AG09309 (cell line): ENCODE data around the gene NMU.
"Not testable (repeated sequence)": the region's sequence is repeated elsewhere in the genome, so short reads cannot be mapped to it uniquely, and the experiment has no call there.

ENCODE experiments used
- DNase-seq: peaks from one replicate; pipeline ENCODE4 v3.0.0-alpha.2; 2010; ENCODE audit warnings: low read depth
- H3K4me3 ChIP-seq: 2 replicates; pipeline ENCODE4 v1.5.1; 2011; ENCODE audit warnings: mild to moderate bottlenecking, low read depth, low read length, moderate library complexity; ENCODE audit not compliant: control insufficient read depth
- CTCF ChIP-seq: IDR thresholded peaks from 2 replicates; pipeline ENCODE4 v1.5.1; 2011; ENCODE audit warnings: mild to moderate bottlenecking, low read depth, low read length, inconsistent platforms; ENCODE audit not compliant: insufficient read depth, control insufficient read depth; ENCODE audit errors: missing control alignments

The NMU gene

GRCh38 chr4:55571806-55572205 lies 64.3 kb downstream of the NMU start:
- H3K4me3 ChIP-seq: no peak overlapping the region
- no peak for DNase-seq
- no peak for TF ChIP-seq CTCF

- no peak for TF ChIP-seq CTCF
- no peak for DNase-seq
Observed at GRCh38 chr4:55568905-55569504, 67.1 kb downstream of the NMU start.

GRCh38 chr4:55561889-55562288 lies 74.2 kb downstream of the NMU start:
- no peak overlapping the region for H3K4me3 ChIP-seq
- TF ChIP-seq CTCF: no peak
- DNase-seq: no peak

More at GRCh38 chr4:55568905-55569504, 67.1 kb downstream of the NMU start:
- no peak overlapping the region for H3K4me3 ChIP-seq

GRCh38 chr4:55560096-55560495 lies 76.0 kb downstream of the NMU start:
- H3K4me3 ChIP-seq: no peak overlapping the region
- no peak for TF ChIP-seq CTCF
- DNase-seq: no peak

- no peak for DNase-seq
- peak; percentile 51 for TF ChIP-seq CTCF
- H3K4me3 ChIP-seq: no peak overlapping the region
Observed at GRCh38 chr4:55554453-55555030, 81.6 kb downstream of the NMU start.

- DNase-seq: peak; percentile 44
- TF ChIP-seq CTCF: no peak
- H3K4me3 ChIP-seq: peak overlapping the region; percentile 28
Observed at GRCh38 chr4:55553441-55554201, 82.5 kb downstream of the NMU start.

- DNase-seq, H3K4me3 ChIP-seq: not testable (repeated sequence)
Observed at GRCh38 chr4:55551964-55552363, 84.1 kb downstream of the NMU start.
